Erythroblast (primary cell): ENCODE results near the gene EXOSC5.

Experiments used
- GATA1 ChIP-seq: IDR thresholded peaks from 2 replicates; pipeline ENCODE4 v1.6.1; 2011; ENCODE audit warnings: low read depth, mild to moderate bottlenecking, control low read depth, low read length, moderate library complexity
- POLR2A ChIP-seq: IDR thresholded peaks from 2 replicates; pipeline ENCODE4 v1.6.1; 2011; ENCODE audit warnings: mild to moderate bottlenecking, low read length

- no peak for TF ChIP-seq POLR2A
- no peak for TF ChIP-seq GATA1
Measured at GRCh38 chr19:41355035-41355434, 42.1 kb downstream of the EXOSC5 start.
